Activated naive CD4-positive, alpha-beta T cell treated with anti-CD3 and anti-CD28 coated beads, Interleukin-2, amount 50 U/mL, for 24 hours (primary cell): ENCODE results near the gene TSC1.
A peak's percentile ranks its signal among the peaks of the same experiment; 100 is the strongest.

Experiments used
- H3K27ac Mint-ChIP-seq: one replicate; pipeline ENCODE4 v1.8.0; 2021; ENCODE audit warnings: mild to moderate bottlenecking, mixed read lengths
- H3K27me3 Mint-ChIP-seq: one replicate; pipeline ENCODE4 v1.8.0; 2021; ENCODE audit warnings: mixed read lengths
- H3K36me3 Mint-ChIP-seq: one replicate; pipeline ENCODE4 v1.8.0; 2021; ENCODE audit warnings: mixed read lengths
- H3K4me1 Mint-ChIP-seq: one replicate; pipeline ENCODE4 v1.8.0; 2021; ENCODE audit warnings: mixed read lengths
- H3K4me3 Mint-ChIP-seq: one replicate; pipeline ENCODE4 v1.8.0; 2021; ENCODE audit warnings: mild to moderate bottlenecking, mixed read lengths
- H3K9me3 Mint-ChIP-seq: one replicate; pipeline ENCODE4 v1.8.0; 2021; ENCODE audit warnings: mixed read lengths

The TSC1 gene

DNA sequence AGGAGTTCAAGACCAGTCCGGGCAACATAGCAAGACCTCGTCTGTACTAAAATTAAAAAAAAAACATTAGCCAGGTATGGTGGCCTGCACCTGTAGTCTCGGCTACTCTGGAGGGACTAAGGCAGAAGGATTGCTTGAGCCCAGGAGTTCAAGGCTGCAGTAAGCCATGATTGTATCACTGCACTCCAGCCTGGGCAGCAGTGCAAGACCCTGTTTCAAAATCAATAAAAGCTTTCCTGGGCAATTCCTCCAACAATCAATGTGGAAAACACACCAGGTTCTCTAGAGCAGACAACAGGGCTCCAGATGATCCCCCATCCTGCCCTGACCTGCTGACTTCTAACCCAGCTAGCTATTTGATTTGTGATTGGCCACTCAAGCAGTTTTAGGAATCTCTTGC is 67.6 kb downstream of the TSC1 start:
- peak overlapping the region; percentile 82 for H3K4me3 Mint-ChIP-seq

DNA sequence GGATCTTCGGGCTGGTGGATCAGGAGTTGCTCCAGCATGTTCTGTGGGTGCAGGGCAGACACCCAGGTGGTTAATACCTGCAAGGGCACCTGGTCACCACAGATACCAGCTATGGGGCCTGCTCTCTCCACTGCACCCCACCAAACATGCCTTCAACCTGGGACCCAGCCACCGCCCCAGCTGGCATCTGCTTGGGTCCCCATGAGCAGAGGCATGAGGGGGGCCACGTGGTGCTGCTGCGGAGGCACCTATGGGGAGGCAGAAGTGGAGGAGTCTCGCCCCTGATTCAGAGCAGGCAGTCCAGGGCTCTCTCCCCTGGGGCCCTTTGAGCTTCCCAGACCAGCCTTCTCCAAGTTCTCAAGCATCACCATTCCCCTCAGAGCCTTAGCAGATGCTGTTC is 69.3 kb downstream of the TSC1 start:
- Mint-ChIP-seq H3K27ac (no peak overlapping the region), H3K4me1 (peaks cover 4% of the 10 kb centered on the region), H3K4me3 (no peak overlapping the region), H3K27me3 (no peaks in the 10 kb centered on the region), H3K36me3 (no peaks in the 10 kb centered on the region), H3K9me3 (no peaks in the 10 kb centered on the region)

More for the DNA sequence above, 67.6 kb downstream of the TSC1 start:
- Mint-ChIP-seq H3K27ac (no peak overlapping the region), H3K9me3 (no peaks in the 10 kb centered on the region), H3K4me1 (peaks cover 4% of the 10 kb centered on the region), H3K36me3 (no peaks in the 10 kb centered on the region), H3K27me3 (no peaks in the 10 kb centered on the region)

DNA sequence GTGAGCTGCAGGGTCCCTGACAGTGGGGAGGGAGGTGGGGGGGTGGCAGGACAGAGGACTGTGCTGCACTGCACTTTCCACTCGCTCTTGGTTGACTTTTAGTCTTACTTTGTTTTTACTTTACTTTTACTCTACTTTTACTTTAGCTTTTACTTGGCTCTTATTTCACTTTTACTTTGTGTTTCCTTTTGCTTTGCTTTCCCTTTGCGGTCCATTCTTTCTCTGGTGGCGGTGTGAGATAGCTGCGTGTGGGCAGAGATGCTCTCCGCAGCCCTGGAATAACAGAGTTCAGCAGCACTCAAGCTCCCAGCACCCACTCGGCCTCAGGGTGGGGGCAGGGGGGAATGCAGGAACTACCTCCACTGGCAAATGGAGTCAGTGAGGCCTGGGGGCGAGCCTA is 71.0 kb downstream of the TSC1 start:
- Mint-ChIP-seq H3K27me3 (no peaks in the 10 kb centered on the region), H3K4me3 (peak overlapping the region; percentile 8), H3K9me3 (no peaks in the 10 kb centered on the region), H3K36me3 (no peaks in the 10 kb centered on the region), H3K27ac (no peak overlapping the region), H3K4me1 (no peaks in the 10 kb centered on the region)

DNA sequence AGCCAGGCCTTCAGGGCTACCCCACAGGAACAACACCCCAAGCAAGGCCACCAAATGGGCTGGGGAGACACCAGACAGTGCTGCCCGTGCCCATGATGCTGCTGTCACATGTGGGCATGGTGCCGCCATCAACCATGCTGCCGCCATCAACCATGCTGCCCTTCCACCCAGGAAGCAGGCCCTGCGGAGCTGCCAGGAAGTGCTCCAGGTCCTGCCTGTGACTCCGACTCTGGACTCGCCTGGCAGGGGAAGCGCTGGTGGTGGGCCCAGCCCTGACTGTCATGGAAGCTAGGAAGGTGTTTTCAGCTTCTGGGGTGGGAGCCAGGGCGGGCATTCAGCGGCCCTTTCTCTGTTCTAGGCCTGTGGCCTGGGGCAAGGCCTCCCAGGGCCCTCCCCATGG is 75.2 kb downstream of the TSC1 start:
- Mint-ChIP-seq H3K36me3 (no peaks in the 10 kb centered on the region), H3K27me3 (no peaks in the 10 kb centered on the region), H3K27ac (no peak overlapping the region), H3K9me3 (no peaks in the 10 kb centered on the region), H3K4me3 (no peak overlapping the region), H3K4me1 (no peaks in the 10 kb centered on the region)

DNA sequence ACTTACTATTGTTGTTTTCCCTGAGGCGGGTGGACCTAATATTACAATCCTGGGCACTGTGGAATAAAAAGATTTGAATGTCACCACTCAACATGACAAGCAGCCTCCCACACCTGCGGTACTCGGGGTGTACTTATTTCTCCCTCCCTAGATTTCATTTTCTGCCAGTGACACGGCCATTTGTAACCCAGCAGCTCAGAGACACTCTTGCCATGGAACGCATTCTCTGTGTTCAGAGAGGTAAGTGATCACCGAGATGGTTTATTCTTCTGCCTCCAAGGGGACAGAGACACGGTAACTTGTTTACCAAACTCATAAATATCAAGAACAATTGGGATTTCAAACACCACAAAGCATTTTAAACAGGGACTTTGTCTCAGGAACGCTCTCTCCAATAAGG is 77.5 kb downstream of the TSC1 start:
- H3K4me1 Mint-ChIP-seq = no peaks in the 10 kb centered on the region
- no peak overlapping the region for H3K27ac Mint-ChIP-seq
- H3K36me3 Mint-ChIP-seq = no peaks in the 10 kb centered on the region
- H3K9me3 Mint-ChIP-seq = no peaks in the 10 kb centered on the region
- H3K4me3 Mint-ChIP-seq = no peak overlapping the region
- no peaks in the 10 kb centered on the region for H3K27me3 Mint-ChIP-seq

DNA sequence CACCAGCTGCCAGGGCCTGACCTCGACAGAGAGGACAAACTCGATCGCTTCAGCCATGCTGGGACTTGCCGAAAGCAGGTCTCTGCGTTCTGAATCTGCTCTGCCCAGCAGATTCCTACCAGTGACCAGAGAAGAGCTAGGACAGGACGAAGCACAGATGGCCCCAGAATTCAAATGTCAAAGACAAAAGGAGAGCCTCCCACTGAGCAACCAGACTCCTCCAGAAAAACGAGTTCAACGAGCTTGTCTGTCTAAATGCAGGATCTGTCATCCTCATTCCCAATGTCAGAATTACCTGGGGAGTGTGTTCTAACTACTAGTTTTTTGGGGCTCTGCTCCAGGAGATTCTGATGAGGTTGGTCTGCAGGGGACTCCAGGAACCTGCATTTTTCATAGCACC is 79.7 kb downstream of the TSC1 start:
- Mint-ChIP-seq H3K27me3 (no peaks in the 10 kb centered on the region), H3K9me3 (no peaks in the 10 kb centered on the region), H3K4me1 (no peaks in the 10 kb centered on the region)

DNA sequence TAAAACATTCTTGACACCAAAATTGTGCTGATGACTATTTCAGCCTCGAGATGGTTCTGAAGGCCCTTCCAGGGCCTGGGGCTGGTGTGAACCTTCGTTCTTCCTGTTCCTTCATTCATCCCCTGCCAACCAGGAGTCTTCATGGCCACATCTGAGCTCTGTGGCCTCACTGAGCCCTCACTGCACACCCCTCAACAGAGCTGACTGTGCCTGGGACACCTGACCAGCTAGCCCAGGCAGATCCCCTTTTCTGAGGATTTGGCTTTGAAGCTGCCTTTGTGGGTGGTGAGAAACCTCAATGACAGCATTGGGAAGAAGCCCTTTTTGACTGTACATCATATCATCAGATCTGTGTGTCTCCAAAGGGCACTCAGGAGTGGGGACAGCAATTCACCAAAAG is 80.1 kb downstream of the TSC1 start:
- H3K27ac Mint-ChIP-seq = no peak overlapping the region
- no peaks in the 10 kb centered on the region for H3K27me3 Mint-ChIP-seq
- H3K36me3 Mint-ChIP-seq = no peaks in the 10 kb centered on the region

More for the DNA sequence above, 79.7 kb downstream of the TSC1 start:
- Mint-ChIP-seq H3K27ac (no peak overlapping the region), H3K36me3 (no peaks in the 10 kb centered on the region), H3K4me3 (no peak overlapping the region)

DNA sequence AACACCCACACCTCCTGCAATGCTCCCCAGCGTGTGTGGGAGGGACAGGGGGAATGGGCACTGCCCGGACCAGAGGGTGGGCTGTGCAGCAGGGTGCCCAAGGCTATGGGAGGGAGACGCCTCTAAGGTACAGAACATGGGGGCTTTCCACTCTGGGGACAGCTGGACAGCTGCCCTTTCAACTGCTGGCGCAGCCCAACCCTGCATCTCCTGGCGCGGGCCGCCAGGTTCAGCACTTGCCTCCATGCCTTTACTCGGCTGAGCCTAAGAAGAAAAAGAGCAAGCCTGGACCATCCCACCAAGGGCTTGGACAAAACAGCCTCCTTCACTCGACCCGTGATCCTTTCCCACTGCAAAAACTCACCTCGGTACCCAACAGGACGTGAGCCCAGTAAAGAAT is 81.3 kb downstream of the TSC1 start:
- Mint-ChIP-seq H3K9me3 (no peaks in the 10 kb centered on the region), H3K4me3 (no peak overlapping the region), H3K27ac (no peak overlapping the region), H3K36me3 (no peaks in the 10 kb centered on the region), H3K4me1 (no peaks in the 10 kb centered on the region), H3K27me3 (no peaks in the 10 kb centered on the region)

More for the DNA sequence above, 80.1 kb downstream of the TSC1 start:
- Mint-ChIP-seq H3K4me1 (no peaks in the 10 kb centered on the region), H3K9me3 (no peaks in the 10 kb centered on the region), H3K4me3 (no peak overlapping the region)

DNA sequence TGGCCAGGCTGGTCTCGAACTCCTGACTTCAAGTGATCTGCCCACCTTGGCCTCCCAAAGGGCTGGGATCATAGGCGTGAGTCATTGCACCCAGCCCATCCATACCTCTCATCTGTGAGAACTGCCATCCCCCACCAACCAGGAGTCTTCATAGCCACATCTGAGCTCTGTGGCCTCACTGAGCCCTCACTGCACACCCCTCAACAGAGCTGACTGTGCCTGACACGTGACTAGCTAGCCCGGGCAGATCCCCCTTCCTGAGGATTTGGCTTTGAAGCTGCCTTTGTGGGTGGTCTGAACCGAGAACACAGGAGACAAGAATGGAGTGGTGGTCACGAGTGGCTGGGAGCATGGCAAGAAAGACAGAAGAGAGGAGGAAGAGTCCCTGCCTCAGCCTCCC is 81.9 kb downstream of the TSC1 start:
- no peak overlapping the region for H3K27ac Mint-ChIP-seq
- H3K27me3 Mint-ChIP-seq = no peaks in the 10 kb centered on the region
- no peaks in the 10 kb centered on the region for H3K9me3 Mint-ChIP-seq
- H3K36me3 Mint-ChIP-seq = no peaks in the 10 kb centered on the region
- no peaks in the 10 kb centered on the region for H3K4me1 Mint-ChIP-seq
- no peak overlapping the region for H3K4me3 Mint-ChIP-seq

DNA sequence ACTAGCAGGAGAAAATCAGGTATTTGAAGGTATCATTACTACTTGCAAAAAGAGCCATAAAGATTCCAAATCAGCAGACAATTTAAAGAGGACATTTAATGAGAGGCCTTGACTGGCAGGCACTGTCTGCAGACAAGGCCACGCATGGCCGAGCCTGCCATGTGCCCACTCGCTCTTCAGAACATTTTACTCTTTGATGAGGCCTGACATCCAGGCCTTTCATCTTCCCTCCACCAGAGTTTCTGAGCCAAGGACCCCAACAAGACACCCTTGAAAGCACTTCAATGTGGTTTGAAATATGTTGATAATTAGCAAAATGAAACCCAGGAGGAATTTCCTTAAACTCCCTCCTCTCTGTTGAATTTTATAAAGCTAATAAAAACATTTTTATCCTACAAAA is 82.8 kb downstream of the TSC1 start:
- H3K4me3 Mint-ChIP-seq = no peak overlapping the region
- no peaks in the 10 kb centered on the region for H3K27me3 Mint-ChIP-seq
- H3K9me3 Mint-ChIP-seq = no peaks in the 10 kb centered on the region
- H3K36me3 Mint-ChIP-seq = no peaks in the 10 kb centered on the region
- no peaks in the 10 kb centered on the region for H3K4me1 Mint-ChIP-seq
- H3K27ac Mint-ChIP-seq = peak overlapping the region; percentile 30

DNA sequence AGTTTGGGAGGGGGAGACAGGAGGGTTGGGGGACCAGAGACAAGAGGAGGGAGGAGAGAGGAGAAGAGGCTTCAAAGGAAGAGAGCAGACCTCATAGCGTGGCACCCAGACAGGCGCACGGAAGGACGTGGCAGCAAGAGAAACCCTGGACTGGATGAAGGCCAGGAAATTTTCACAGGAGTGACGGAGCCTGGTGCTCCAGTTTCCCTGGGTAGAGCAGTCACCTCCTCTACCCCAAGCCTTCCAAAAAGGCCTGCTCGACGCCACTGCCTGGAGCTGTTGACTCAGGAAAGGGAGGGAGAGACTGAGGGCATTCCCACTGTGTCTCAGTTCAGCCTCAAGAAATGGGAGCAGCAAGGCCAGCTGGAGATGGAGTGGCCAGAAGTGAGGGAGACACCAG is 85.7 kb downstream of the TSC1 start:
- Mint-ChIP-seq H3K4me3 (no peak overlapping the region), H3K9me3 (no peaks in the 10 kb centered on the region), H3K27ac (no peak overlapping the region), H3K36me3 (no peaks in the 10 kb centered on the region), H3K27me3 (no peaks in the 10 kb centered on the region), H3K4me1 (no peaks in the 10 kb centered on the region)

DNA sequence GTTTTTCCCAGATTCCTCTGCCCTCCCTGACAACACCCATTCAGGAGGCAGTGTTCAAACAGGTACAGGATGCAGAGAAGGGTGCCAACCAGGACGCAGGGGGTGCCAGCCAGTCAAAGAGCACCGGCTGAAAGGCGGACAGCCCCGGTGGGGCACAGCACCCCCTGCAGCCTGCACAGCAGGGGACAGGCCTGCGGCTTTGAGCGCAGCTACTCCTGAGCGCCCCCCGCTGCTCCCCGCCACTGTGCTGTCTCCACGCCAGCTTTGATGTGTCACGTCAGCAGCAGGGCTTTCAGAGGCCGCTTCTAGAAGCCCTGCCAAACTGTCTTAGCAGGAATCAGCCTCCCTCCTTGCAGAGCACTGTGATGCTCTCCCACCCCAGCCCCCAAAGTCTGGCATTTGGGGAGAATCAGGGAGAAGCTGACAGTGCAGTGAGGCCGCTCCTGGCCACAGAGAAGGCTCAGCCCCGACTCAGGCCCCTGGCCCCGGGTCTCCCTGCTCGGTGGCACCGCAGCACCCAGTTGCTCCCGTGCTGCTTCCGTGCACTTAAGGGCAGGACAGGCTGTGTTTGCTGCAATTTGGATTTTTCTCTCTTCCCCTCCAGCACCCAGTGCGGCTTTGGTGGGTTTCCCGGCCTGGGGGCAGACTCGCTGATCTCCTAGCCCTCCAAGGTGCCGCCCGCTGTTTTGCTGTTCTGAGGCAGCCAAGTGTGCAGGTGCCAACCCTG is 86.6 kb downstream of the TSC1 start:
- H3K36me3 Mint-ChIP-seq = no peaks in the 10 kb centered on the region
- no peak overlapping the region for H3K27ac Mint-ChIP-seq
- H3K4me3 Mint-ChIP-seq = no peak overlapping the region
- no peaks in the 10 kb centered on the region for H3K27me3 Mint-ChIP-seq
- H3K9me3 Mint-ChIP-seq = no peaks in the 10 kb centered on the region
- H3K4me1 Mint-ChIP-seq = no peaks in the 10 kb centered on the region

DNA sequence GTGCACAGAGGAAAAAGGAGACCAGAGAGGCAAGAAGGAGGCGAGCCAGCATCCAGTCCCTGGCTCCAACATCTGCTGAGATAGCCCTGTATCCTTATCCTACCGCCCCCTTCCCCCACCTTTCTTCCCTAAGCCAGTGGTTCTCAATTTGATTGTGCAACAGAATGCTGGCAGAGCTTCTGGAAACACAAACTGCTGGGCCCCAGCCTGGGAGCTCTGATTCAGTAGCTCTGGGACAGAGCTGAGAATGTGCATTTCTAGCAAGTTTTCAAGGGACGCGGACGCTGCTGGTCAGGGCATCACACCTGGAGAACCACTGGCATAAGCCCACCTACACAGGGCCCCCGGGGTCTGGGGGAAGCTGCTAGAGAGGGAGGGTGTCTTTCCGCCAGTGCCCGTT is 87.4 kb downstream of the TSC1 start:
- H3K9me3 Mint-ChIP-seq = no peaks in the 10 kb centered on the region
- no peaks in the 10 kb centered on the region for H3K27me3 Mint-ChIP-seq
- H3K4me3 Mint-ChIP-seq = no peak overlapping the region
- H3K27ac Mint-ChIP-seq = no peak overlapping the region
- no peaks in the 10 kb centered on the region for H3K4me1 Mint-ChIP-seq
- H3K36me3 Mint-ChIP-seq = no peaks in the 10 kb centered on the region

DNA sequence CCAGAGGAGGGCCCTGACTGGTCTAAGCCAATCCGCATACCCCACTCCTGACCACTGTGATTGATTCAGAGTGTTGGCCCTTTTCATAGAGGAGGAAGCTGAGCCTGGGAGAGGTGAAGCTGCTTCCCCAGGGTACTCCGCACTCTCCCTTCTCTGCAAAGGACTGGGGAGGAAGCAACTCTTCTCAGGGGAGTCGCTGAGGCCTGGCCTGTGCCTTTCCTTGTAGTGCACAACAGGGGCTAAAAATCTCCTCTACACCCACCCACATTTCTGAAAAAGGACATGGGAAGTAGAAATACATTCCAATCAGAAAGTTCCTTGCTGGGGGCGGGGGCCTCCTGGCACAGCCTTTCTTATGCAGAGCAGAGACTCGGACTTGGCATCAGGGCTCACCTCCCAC is 88.5 kb downstream of the TSC1 start:
- Mint-ChIP-seq H3K4me3 (no peak overlapping the region), H3K27me3 (no peaks in the 10 kb centered on the region), H3K9me3 (no peaks in the 10 kb centered on the region), H3K27ac (no peak overlapping the region), H3K36me3 (no peaks in the 10 kb centered on the region), H3K4me1 (peaks cover 4% of the 10 kb centered on the region)

DNA sequence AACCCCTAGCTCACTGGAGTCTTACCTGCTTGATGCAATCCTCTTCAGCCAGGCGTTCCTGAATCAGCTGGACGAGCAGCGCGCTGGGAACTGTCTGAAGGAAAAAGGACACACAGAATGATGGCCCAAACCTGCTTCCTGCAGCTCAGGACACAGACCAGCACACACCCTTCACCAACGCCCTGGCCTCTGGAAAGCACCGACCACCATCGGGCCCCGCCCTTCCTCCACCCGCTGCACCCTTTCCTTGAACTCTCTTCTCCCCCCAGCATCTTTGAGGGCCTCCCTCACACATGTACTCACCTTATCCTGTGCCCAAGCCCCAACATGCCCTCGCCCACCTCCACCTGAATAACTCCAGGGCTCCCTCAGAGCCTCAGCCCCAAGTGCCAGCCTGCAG is 89.6 kb downstream of the TSC1 start:
- H3K4me3 Mint-ChIP-seq = no peak overlapping the region
- H3K27me3 Mint-ChIP-seq = no peaks in the 10 kb centered on the region
- no peaks in the 10 kb centered on the region for H3K9me3 Mint-ChIP-seq
- H3K27ac Mint-ChIP-seq = no peak overlapping the region
- peaks cover 9% of the 10 kb centered on the region for H3K4me1 Mint-ChIP-seq
- H3K36me3 Mint-ChIP-seq = no peaks in the 10 kb centered on the region

DNA sequence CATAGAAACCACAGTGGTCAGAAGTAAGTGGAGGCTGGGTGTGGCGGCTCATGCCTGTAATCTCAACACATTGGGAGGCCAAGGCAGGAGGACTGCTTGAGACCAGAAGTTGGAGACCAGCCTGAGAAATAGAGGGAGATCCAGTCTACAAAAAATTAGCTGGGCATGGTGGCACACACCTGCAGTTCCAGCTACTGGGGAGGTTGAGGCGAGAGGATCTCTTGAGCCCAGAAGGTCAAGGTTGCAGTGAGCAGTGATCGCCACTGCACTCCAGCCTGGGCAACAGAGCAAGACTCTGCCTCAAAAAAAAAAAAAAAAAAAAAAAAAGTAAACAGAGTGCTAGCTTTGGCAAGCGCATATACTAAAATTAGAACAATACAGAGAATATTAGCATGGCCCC is 90.9 kb downstream of the TSC1 start:
- Mint-ChIP-seq H3K4me1 (peaks cover 19% of the 10 kb centered on the region), H3K9me3 (no peaks in the 10 kb centered on the region), H3K27me3 (no peaks in the 10 kb centered on the region), H3K36me3 (no peaks in the 10 kb centered on the region), H3K27ac (no peak overlapping the region), H3K4me3 (no peak overlapping the region)

DNA sequence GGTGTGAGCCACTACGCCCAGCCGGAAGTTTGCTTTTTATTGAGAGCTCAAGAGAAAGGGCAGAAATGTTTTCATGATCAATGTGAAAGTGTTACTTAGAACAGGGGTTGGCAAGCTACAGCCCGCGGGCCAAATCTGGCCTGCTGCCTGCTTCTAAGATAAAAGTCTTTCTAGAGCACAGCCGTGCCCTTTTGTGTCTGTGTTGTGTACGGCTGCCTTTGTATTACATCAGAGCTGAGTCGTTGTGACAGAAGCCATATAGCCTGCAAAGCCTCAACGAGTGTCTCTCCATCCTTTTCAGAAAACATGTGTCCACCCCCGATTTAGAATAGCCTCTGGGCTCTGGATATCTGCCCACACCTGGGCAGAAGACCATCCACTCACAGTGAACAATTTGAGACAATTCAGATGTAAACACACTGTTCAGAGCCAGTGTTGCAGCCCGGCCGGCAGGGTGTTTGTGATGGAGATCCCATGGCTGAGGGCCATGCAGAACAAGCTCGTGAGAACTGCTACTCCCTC is 95.2 kb downstream of the TSC1 start:
- Mint-ChIP-seq H3K36me3 (no peaks in the 10 kb centered on the region), H3K9me3 (no peaks in the 10 kb centered on the region), H3K4me1 (peaks cover 20% of the 10 kb centered on the region), H3K27me3 (no peaks in the 10 kb centered on the region), H3K4me3 (peak overlapping the region; percentile 23), H3K27ac (no peak overlapping the region)
